ENCODE data around the gene USP17L27.
"Not testable (repeated sequence)": the region's sequence is repeated elsewhere in the genome, so short reads cannot be mapped to it uniquely, and the experiment has no call there.

- TF ChIP-seq L3MBTL2 (conservative IDR thresholded peaks at IDR 0.05); ARNT (IDR thresholded peaks at IDR 0.05); FOXA1 (IDR thresholded peaks at IDR 0.05); SP1 (IDR thresholded peaks at IDR 0.05); FOXK2 (IDR thresholded peaks at IDR 0.05); ELF4 (IDR thresholded peaks at IDR 0.05); NFRKB (IDR thresholded peaks at IDR 0.05); LEF1 (IDR thresholded peaks at IDR 0.05; ENCODE audit: borderline replicate concordance); BHLHE40 (IDR thresholded peaks at IDR 0.05; ENCODE audit: borderline replicate concordance); CTBP1 (IDR thresholded peaks at IDR 0.05; ENCODE audit: borderline replicate concordance); SUZ12 (IDR thresholded peaks at IDR 0.05): not testable (repeated sequence)
Observed at GRCh38 chr4:9350866-9351265, 6.9 kb downstream of the USP17L27 start.

All from HEK293T (cell line).